Measurements from ENCODE around the gene WDR45. TPM values are rescaled to one million over a fixed set of nuclear protein-coding genes. Genes with fewer than 3 reads are reported as not detected.
"Not testable (repeated sequence)": the region's sequence is repeated elsewhere in the genome, so short reads cannot be mapped to it uniquely, and the experiment has no call there.

The WDR45 gene
- total RNA-seq (2014; rRNA removed; shearing (Covaris generic)) = 9.7 and 21.4 TPM in 2 replicates

DNA sequence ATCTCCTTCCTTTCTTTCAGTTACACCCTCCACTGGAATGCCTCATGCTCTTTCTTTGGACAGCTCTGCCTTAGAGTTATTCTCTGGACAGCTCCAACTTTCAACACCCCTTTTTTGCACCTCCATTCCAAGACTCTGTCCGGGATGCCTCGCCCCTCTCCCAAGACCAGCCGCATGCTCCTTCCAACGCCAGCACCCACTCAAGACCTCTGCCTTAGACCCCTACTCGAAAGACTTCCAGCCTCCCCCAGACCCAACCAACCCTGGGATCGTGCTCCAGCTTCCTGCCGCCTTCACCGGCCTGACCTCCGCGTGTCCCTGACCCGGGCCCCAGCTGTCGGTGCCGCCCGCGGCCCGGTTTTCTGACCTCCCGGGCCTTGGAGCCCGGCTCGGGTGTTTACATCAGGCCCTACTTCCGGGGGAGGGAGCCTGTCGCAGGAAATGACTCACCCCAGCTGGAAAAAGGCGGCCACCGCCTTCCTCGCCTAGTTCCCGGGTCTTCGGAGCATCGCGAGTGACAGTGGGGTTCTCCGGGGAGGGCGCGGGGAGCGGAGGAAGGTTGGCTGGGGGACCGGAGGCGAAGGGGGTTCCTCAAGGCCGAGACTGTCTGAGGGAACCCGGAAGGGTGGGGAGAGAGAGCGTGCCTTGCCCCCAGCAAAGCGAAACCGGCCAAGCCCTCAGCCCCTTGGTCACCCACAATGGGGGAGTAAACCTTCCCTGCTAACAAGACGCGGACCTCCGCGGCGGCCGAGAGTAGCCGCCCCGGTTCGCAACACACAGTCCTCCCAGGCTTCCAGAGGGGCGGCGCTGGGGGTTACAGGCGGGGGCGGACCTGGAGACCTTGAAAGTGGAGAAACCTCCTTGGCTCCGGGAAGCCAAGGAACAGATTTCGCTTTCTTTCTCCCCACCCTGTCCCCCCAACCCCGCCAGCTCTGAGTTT, at the start of gene WDR45:
Gene WDR45 (minus strand): TSS at position 399 of the 940 bp plus-strand sequence. CDS start 1,792 bp downstream, outside the sequence.
- Histone ChIP-seq H3K4me1 (replicated peaks) (0 out of 2 replicates have a peak, but pooled peaks cover 3% of the 10 kb centered on the region), H3K36me3 (peaks cover 7% of the 10 kb centered on the region; the same call in 1 of the 2 replicates), H3K27me3 (replicated peaks) (no peaks in the 10 kb centered on the region), H3K9me3 (replicated peaks) (no peaks in the 10 kb centered on the region), H3K4me3 (peak within 1 kb of the TSS; percentile 55), H3K27ac (peak within 1 kb of the TSS; percentile 93)
- peak; percentile 65 to 76 for DNase-seq (ENCODE audit: low read depth in 1 of 2, low spot score in 2 of 2)

DNA sequence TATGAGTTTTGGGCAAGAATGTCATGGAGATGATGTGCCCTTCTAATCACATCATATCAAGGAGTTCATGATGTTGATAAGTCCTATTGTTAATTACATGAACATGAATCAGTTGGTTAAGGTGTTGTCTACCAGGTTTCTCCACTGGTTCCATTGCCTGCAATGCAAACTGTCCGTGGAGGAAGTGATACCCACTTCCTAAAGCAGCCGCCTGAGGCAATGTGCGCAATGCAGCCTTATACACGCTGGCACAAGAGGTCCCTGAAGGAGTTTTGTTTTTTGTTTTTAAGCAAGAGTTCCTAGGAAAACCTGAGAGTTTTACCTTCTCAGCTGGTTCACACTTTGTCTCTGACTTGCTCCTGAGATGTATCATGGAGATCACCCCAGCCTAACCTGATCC, 49.7 kb upstream of the WDR45 start:
- DNase-seq (ENCODE audit: low read depth in 1 of 2, low spot score in 2 of 2) = no peak
- no peaks in the 10 kb centered on the region for H3K4me1 ChIP-seq (replicated peaks)
- no peaks in the 10 kb centered on the region for H3K27me3 ChIP-seq (replicated peaks)
- H3K27ac ChIP-seq = no peak overlapping the region
- no peaks in the 10 kb centered on the region for H3K9me3 ChIP-seq (replicated peaks)
- no peak overlapping the region for H3K4me3 ChIP-seq
- no peaks in the 10 kb centered on the region for H3K36me3 ChIP-seq

DNA sequence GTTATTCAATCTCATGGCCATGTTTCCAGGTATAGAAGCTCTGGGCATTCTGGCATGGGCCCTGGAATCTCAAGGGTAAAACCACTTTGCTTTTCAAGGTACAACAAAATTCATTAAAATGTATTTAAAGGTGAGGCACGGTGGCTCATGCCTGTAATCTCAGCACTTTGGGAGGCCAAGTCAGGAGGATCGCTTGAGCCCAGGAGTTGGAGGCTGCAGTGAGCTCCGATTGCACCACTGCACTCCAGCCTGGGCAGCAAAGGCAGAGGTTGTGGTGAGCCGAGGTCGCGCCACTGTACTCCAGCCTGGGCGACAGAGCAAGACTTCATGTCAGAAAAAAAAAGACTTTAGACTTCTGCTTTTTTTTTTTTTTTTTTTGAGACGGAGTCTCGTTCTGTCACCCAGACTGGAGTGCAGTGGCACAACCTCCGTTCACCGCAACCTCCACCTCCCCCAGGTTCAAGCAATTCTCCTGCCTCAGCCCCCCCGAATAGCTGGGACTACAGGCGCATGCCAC, 48.1 kb upstream of the WDR45 start:
- not testable (repeated sequence) for DNase-seq (ENCODE audit: low read depth in 1 of 2, low spot score in 2 of 2); H3K36me3 ChIP-seq; H3K27me3 ChIP-seq (replicated peaks); H3K27ac ChIP-seq; H3K4me3 ChIP-seq; H3K4me1 ChIP-seq (replicated peaks); H3K9me3 ChIP-seq (replicated peaks)

DNA sequence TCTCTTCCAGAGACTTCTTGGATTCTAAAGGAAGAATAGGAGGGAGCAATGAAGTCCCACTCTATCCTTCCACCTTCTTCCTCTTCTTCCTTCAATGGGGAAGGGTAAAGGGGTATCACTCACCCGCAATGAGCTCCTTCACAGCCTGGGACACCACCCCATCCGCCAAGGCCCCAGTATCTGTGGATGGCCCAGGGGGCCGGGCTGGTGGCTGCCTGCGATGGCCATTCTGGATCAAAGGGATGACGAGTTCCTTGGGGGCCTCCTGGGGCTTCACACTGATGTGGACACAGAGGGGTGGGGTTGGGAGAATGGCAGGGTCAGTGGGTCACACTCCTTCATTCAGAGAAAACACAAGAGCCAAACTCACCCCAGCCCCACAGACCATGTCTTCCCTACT, 42.8 kb upstream of the WDR45 start:
- no peak overlapping the region for H3K27ac ChIP-seq
- peaks cover 12% of the 10 kb centered on the region for H3K36me3 ChIP-seq
- no peak for DNase-seq (ENCODE audit: low read depth in 1 of 2, low spot score in 2 of 2)
- H3K27me3 ChIP-seq (replicated peaks) = no peaks in the 10 kb centered on the region
- H3K4me1 ChIP-seq (replicated peaks) = no peaks in the 10 kb centered on the region
- no peaks in the 10 kb centered on the region for H3K9me3 ChIP-seq (replicated peaks)
- H3K4me3 ChIP-seq = peak overlapping the region; percentile 71

DNA sequence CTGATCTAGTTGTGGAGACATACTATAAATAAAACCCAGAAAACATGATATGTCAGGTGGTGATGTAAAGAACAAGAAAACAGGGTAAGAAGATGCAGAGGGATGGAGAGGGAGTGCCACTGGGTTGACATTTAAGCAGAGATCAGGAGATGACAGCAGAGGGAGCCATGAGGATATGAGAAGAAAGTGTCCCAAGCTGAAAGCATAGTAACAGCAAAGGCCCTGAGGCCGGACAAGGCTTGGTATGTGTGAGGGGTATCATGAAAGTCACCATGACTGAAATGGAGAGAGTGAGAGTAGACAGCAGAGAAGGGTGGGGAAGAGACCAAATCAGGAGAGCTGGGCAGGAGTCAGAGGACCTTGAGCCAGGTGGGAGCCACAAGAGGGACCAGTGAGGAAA, 40.4 kb upstream of the WDR45 start:
- no peak overlapping the region for H3K27ac ChIP-seq
- no peaks in the 10 kb centered on the region for H3K9me3 ChIP-seq (replicated peaks)
- no peak overlapping the region for H3K4me3 ChIP-seq
- H3K4me1 ChIP-seq (replicated peaks) = no peaks in the 10 kb centered on the region
- peaks cover 23% of the 10 kb centered on the region for H3K36me3 ChIP-seq
- no peak for DNase-seq (ENCODE audit: low read depth in 1 of 2, low spot score in 2 of 2)
- no peaks in the 10 kb centered on the region for H3K27me3 ChIP-seq (replicated peaks)

DNA sequence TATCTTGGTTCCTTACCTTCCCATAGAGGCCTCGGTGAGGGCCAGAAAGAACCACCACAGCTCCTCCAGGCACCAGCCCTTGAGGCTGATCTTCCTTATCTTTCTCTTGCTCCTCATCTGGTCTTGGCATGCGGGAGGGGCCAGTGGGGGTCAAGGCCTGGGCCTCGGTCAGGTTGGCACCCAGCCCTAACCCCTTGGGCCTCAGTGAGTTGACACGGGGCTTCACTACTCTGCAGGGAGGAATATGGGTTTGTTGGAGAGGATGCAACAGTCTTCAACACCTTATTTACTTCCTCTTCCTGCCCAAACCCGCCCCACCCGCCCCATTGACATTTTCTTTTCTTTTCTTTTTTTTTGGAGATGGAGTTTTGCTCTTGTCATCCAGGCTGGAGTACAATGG, 37.9 kb upstream of the WDR45 start:
- no peak for DNase-seq (ENCODE audit: low read depth in 1 of 2, low spot score in 2 of 2)
- H3K9me3 ChIP-seq (replicated peaks) = no peaks in the 10 kb centered on the region
- peaks cover 28% of the 10 kb centered on the region for H3K36me3 ChIP-seq
- H3K4me1 ChIP-seq (replicated peaks) = no peaks in the 10 kb centered on the region
- no peaks in the 10 kb centered on the region for H3K27me3 ChIP-seq (replicated peaks)
- H3K4me3 ChIP-seq = no peak overlapping the region
- H3K27ac ChIP-seq = no peak overlapping the region

DNA sequence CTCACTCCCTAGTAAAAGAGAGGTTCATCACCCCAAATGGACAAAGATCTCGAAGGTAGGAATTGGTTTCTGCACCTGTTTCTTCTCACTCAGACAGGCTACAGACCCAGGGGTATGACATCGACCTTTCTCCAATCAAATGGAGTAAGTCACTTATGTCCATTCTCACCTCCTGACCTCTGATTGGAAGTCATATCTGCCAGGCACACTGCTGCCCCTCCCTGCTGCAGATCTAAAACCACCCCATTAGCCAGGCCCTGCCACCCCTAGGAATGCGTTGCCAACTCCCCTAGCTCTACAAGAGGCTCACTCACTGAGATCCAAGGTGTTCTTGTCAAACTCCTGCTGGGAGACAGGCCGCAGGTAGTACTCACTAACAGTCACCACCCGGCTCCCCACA, 37.0 kb upstream of the WDR45 start:
- no peak overlapping the region for H3K4me3 ChIP-seq
- no peak for DNase-seq (ENCODE audit: low read depth in 1 of 2, low spot score in 2 of 2)
- peaks cover 28% of the 10 kb centered on the region for H3K36me3 ChIP-seq
- no peaks in the 10 kb centered on the region for H3K4me1 ChIP-seq (replicated peaks)
- H3K27me3 ChIP-seq (replicated peaks) = no peaks in the 10 kb centered on the region
- H3K27ac ChIP-seq = no peak overlapping the region
- no peaks in the 10 kb centered on the region for H3K9me3 ChIP-seq (replicated peaks)

DNA sequence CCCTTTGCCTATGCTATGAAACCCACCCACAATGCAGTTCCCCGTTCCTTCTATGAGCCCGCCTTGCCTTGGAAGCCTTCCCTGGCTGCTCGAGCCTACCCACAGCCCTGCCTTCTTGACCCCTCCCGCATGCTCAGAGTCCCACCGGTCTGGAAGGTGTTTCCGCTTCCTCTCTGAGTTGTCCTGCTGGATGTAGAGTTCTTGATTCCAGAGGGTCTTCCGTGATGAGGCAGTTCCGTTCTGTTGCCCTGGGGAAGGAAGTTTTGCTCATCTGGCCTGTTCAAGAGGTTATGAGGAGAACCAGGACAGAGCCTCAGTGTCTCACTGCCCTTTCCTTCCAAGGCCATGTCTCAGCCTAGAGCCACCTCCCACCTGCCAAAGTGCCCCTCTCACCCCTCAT, 36.4 kb upstream of the WDR45 start:
- Histone ChIP-seq H3K4me1 (replicated peaks) (no peaks in the 10 kb centered on the region), H3K27ac (no peak overlapping the region), H3K9me3 (replicated peaks) (no peaks in the 10 kb centered on the region), H3K4me3 (no peak overlapping the region), H3K36me3 (peaks cover 28% of the 10 kb centered on the region), H3K27me3 (replicated peaks) (no peaks in the 10 kb centered on the region)
- no peak for DNase-seq (ENCODE audit: low read depth in 1 of 2, low spot score in 2 of 2)

DNA sequence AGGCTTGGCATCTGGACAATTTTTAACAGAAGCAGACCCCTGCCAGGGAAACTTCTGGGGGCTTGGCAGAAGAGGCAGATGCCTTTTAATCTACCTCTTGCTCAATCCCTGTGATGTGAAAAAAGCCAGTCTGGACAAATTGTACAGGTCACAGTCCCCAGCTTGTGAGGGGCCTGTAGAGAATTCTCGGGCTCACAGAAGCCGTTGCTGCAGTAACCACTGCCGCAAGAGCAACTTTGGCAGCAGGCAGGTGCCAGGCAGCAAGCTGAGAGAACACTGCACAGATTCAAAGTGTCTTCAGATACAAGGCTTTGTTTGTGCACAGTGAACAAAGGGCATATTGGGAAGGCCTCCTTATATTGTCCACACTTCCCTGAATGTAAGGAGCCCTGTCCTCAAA, 32.1 kb upstream of the WDR45 start:
- no peak for DNase-seq (ENCODE audit: low read depth in 1 of 2, low spot score in 2 of 2)
- Histone ChIP-seq H3K27me3 (replicated peaks) (no peaks in the 10 kb centered on the region), H3K9me3 (replicated peaks) (no peaks in the 10 kb centered on the region), H3K36me3 (peaks cover 12% of the 10 kb centered on the region; the same call in 1 of the 2 replicates), H3K4me3 (no peak overlapping the region), H3K4me1 (replicated peaks) (no peaks in the 10 kb centered on the region), H3K27ac (no peak overlapping the region)

DNA sequence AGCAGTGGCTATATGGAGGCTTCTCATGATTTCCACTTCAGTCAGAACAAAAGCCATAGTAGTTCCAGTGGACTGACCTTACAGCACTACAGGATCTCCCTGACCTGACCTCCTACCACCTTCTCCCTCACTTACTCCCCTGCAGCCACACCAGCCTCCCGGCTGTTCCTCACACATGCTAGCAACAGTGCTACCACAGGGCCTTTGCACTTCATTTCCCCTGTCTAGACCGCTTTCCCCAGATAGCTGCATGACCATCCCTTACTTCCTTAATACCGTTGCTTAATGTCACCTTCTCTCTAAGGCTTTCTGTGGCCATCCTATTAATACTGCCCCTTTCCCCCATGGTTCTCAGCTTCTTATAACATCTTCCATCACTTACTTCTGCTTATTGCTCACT, 30.7 kb upstream of the WDR45 start:
- H3K4me1 ChIP-seq (replicated peaks) = no peaks in the 10 kb centered on the region
- DNase-seq (ENCODE audit: low read depth in 1 of 2, low spot score in 2 of 2) = no peak
- H3K27ac ChIP-seq = no peak overlapping the region
- H3K9me3 ChIP-seq (replicated peaks) = no peaks in the 10 kb centered on the region
- H3K27me3 ChIP-seq (replicated peaks) = no peaks in the 10 kb centered on the region
- peaks cover 5% of the 10 kb centered on the region; the same call in 1 of the 2 replicates for H3K36me3 ChIP-seq
- no peak overlapping the region for H3K4me3 ChIP-seq

DNA sequence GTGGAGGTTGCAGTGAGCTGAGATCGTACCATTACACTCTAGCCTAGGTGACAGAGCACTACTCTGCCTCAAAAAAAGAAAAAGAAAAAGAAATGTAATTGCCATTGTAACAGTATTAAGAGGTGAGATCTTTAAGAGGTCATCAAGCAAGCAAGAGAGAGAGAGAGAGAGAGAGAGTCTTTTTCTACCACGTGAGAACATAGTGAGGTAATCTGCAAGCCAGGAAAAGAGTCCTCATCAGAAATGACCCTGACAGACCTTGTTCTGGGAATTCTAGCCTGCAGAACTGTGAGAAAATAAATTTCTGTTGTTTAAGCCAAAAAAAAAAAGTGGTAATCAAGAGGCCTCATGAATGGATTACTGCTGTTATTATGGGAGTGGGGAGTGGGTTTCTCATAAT, 29.0 kb upstream of the WDR45 start:
- Histone ChIP-seq H3K27ac (no peak overlapping the region), H3K4me3 (no peak overlapping the region), H3K36me3 (peaks cover 3% of the 10 kb centered on the region; the same call in 1 of the 2 replicates), H3K27me3 (replicated peaks) (no peaks in the 10 kb centered on the region), H3K4me1 (replicated peaks) (no peaks in the 10 kb centered on the region), H3K9me3 (replicated peaks) (no peaks in the 10 kb centered on the region)
- DNase-seq (ENCODE audit: low read depth in 1 of 2, low spot score in 2 of 2) = no peak

DNA sequence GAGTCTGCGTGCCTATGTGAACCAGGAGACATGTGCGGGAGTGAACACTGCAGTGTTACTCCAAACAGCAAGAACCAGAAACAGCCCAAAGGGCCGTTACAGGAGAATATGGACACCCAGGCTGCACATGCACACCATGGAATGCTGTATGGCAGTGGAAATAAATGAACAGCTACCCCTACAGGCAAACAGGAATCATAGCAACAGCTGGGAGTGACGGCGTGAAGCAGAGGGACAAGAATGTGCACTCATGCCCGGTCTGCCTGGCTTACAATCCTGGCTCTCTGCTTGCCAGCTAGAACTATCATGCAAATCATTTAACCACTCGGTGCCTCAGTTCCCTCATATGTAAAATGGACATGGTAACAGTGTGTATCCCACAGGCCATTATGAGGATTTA, 27.2 kb upstream of the WDR45 start:
- Histone ChIP-seq H3K27me3 (replicated peaks) (no peaks in the 10 kb centered on the region), H3K4me3 (no peak overlapping the region), H3K9me3 (replicated peaks) (no peaks in the 10 kb centered on the region), H3K4me1 (replicated peaks) (no peaks in the 10 kb centered on the region), H3K27ac (no peak overlapping the region), H3K36me3 (no peaks in the 10 kb centered on the region)
- DNase-seq (ENCODE audit: low read depth in 1 of 2, low spot score in 2 of 2) = peak in 1 of 2 experiments; percentile 16

DNA sequence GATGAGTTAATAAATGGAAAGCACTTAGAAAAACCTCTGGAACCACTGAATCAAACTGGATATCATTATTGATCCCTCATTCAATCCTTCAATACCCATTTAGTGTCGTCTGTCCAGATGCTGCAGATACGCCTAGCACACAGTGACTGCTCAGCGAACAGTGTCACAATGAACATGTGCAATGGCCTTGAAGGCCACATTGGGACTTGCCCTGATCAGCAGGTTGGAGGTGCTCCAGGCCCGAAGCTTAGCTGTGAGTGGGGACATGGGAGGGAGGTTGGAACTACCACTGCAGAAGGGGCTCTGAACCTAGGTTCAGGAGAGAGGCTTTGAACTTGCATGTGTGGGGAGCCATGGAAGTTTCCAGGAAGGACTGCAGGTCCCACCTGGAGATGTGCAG, 26.6 kb upstream of the WDR45 start:
- Histone ChIP-seq H3K9me3 (replicated peaks) (no peaks in the 10 kb centered on the region), H3K27ac (no peak overlapping the region), H3K4me3 (no peak overlapping the region), H3K36me3 (no peaks in the 10 kb centered on the region), H3K27me3 (replicated peaks) (no peaks in the 10 kb centered on the region), H3K4me1 (replicated peaks) (peaks cover 3% of the 10 kb centered on the region; the same call in 1 of the 2 replicates)
- no peak for DNase-seq (ENCODE audit: low read depth in 1 of 2, low spot score in 2 of 2)

DNA sequence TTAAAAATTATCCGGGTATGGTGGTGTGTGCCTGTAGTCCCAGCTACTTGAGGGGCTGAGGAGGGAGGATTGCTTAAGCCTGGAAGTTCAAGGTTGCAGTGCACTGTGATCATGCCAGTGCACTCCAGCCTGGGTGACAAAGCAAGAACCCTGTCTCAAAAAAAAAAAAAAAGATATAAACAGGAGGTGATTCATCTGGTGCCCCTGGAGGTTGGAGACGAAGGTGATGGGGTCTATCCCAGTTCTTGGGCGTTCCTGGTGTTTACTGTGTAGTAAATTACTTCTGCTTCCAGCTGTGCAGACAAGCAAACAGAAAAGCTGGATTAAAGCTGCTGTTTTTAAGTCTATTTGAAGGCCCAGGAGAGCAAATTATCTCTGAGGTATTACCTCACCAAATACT, 23.9 kb upstream of the WDR45 start:
- H3K9me3 ChIP-seq (replicated peaks) = no peaks in the 10 kb centered on the region
- H3K4me3 ChIP-seq = no peak overlapping the region
- no peak overlapping the region for H3K27ac ChIP-seq
- H3K4me1 ChIP-seq (replicated peaks) = peaks cover 4% of the 10 kb centered on the region; the same call in 1 of the 2 replicates
- DNase-seq (ENCODE audit: low read depth in 1 of 2, low spot score in 2 of 2) = no peak
- no peaks in the 10 kb centered on the region for H3K36me3 ChIP-seq
- H3K27me3 ChIP-seq (replicated peaks) = no peaks in the 10 kb centered on the region
